ENCODE measurements around the gene OST4.
A peak's percentile ranks its signal among the peaks of the same experiment; 100 is the strongest.
"Not testable (repeated sequence)": the region's sequence is repeated elsewhere in the genome, so short reads cannot be mapped to it uniquely, and the experiment has no call there.

OST4 gene

GRCh38 chr2:27078267-27079194 is 7.1 kb upstream of the OST4 start, which contains the start of gene EMILIN1:
Gene EMILIN1 (plus strand): TSS chr2:27078615. CDS start chr2:27079066, 451 bp downstream.
- no peak for DNase-seq

- DNase-seq, result no peak
Observed at GRCh38 chr2:27077231-27077630, 5.8 kb upstream of the OST4 start.

GRCh38 chr2:27076323-27076722 is 4.9 kb upstream of the OST4 start:
- DNase-seq, result no peak

- not testable (repeated sequence) for DNase-seq
Observed at GRCh38 chr2:27075566-27075871, 4.1 kb upstream of the OST4 start.

GRCh38 chr2:27074738-27075565 is 3.5 kb upstream of the OST4 start:
- DNase-seq, result peak; percentile 55 to 56

DNA sequence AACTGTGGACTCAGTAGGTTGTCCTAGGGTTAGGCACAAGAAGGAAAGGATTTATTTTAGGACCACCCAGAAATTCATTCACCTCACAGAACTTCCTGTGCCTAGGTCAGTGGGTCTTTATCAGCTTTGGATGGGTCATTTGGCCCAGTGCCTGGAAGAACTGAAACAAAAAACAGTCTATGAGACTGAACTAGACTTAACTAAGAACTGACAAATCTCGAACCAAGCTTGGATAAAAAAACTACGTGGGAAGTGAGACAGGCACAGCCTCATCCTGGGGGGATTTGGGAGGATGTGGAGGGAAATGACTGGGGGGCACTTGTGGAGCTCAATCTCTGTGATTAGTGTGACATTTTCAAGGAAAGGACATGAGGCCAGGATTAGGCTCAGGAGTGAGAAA is 2.3 kb upstream of the OST4 start:
- no peak for DNase-seq

DNA sequence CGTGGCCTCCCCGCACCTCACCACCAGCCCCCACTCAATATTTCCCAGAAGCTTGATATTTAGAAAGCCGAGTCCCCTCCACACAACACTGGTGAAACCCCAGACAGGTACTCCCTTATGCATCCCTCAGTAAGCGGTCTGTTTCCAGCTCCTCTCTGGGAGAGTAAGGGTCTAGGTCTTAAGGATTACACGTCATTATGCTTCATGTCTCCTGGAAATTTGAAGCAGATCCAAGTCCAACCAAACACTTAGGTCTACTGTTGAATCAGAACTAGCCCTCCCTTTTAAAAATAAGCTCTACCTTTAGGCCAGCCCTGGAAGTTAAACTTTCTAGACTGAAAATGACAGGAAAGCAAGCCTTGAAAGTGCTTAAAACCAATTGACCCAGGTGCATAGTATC is 1.5 kb upstream of the OST4 start:
- DNase-seq, result no peak

DNA sequence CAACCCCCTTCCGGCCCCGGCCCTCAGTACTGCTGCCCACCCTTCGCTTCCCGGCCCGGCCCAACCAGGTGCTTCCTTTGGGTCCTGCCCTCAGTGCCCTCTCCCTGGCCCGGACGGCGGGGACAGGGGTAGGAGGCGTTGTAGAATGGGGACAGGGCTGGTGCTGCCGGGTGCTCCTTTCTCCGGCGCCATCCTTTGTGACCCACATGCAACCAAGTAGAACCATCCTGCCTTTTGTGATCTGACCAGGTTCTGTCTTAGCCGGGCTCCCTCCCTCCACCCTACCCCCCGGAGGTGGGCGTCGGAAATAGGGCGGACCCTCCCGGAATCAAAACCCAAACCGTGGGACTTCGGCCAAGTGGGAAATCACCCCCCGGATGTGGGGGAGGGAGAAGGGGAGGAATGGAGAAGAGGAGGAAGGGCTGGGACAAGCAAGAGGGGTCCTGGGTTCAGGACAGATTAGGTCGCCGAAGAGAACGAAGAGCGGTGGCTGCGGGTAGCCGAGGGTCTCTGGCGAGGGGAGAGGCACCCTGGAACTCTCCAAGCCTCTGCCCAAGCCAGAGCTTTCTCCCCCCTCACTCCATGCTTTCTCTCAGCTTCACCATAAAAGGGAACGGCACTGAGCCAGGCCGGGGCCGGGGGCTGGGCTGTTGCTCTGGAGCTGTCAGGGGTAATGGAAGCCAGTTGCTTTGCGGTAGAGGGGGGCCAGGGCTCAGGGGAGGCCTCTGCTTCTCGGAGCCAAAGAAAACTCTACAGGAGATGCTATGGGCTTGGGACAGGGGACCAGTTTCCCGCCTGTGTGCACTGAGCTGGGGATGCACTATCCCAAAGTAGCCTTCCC is 756 bp upstream of the OST4 start:
- peak in 1 of 2 donors; percentile 34 for DNase-seq

- DNase-seq, result no peak
Observed at GRCh38 chr2:27070653-27071276, 689 bp downstream of the OST4 start.

DNA sequence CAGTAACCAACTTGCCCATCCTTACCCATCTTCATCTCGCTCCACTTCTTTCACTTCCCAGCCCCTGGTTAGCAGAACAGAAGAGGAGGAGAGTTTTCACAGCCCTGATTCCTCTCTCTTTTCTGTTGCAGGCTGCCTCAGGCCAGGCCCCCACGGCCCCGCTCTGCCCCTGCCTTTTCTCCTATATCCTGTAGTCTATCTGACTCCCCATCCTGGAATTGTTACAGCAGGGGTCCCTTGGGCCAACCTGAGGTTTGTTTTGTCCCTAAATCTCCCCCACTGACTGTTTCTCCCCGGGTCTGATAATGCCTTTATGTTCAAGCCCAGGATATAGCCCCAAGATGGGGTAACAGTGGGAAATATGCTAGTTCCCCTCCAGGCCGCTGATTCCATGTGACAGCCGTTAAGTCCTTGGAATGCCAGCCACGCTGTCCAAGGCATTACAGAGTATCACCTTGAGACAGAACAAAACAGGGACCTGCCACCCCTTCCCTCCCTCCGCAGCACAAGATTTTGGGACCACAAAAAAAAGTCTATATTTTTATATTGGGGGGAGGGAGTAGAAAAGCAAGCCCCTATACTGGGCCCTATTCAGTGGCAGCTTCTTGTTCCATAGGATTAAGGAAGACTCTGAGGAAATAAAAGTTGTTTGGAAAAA is 1.4 kb downstream of the OST4 start:
- no peak for DNase-seq

DNA sequence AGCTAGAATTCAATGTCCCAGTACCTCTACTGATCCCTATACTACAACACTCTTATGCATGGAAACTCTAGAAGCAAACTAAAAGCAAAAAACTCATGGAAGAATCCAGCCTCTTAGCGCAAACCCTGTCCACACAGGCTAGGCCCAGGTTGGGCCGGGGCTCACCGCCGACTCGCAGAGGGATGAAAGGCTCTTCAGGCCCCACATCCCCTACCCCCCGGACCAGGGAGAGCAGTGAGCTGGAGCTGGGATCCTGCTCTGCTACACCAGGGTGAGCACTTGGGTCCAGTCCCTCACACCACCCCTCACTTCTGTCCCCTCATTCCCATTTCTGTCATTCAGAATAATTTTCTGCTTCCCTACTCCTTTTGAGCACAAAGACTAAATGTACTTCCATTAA is 2.0 kb downstream of the OST4 start:
- DNase-seq, result no peak

- no peak for DNase-seq
Observed at GRCh38 chr2:27067385-27067784, 4.1 kb downstream of the OST4 start.

DNA sequence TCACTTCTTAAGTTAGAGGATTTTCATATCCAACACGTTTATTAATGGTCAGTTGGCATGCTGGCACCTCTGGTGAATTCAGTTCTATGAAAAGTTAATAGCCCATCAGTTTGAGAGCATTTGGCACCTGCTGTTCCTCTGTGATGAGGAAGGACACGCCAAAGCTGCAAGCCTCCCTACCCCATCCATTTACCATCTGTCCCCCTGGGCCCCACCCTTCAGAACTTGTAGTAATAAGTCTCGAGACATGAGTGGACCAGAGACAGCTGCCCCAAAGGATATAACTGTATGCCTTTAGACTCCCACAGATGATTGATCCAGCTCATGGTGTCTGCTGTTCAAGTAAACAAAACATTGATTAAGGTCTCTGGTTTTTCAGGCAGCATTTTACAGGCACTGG is 6.3 kb downstream of the OST4 start:
- DNase-seq, result no peak

DNA sequence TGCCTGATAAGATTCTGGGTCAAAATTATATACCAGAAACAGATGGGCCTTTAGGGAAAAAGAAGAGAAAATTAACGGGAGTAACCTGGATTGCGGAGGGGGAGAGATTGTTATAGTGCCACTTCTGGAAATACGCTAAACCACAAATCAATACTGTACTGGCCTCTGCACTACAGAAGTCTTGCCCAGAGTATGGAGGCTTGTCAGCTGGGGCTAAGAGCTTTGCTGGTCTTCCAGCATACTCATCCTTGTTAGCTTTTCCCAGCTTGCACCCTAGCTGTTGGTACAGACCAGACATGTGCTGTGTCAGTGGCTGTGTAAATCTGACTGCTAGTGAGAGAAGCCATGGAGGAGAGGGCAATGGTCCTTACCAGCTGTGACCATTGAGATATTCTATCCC is 11.1 kb downstream of the OST4 start:
- DNase-seq, result no peak

- DNase-seq, result no peak
Observed at GRCh38 chr2:27059141-27059820, 12.2 kb downstream of the OST4 start.

- DNase-seq, result no peak
Observed at GRCh38 chr2:27058210-27058609, 13.2 kb downstream of the OST4 start.

- DNase-seq, result no peak
Observed at GRCh38 chr2:27057184-27057583, 14.3 kb downstream of the OST4 start.

DNA sequence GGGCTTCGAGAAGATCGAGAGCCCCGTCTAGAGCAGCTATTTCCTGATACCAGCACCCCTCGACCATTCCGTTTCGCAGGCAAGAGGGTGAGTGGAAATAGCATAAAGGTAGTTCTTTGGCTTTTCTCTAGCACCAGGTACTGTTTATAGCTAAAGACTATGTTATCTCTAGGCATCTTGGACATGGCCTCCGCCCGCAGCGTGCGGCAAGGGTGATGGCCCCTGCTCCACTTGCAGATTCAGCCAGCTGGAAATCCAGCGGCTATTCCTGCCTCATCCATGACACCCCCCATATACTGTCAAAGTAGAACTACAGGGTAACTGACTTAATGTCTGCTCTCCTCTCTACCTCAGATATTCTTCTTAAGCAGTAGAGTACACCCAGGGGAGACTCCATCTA is 16.7 kb downstream of the OST4 start:
- no peak for DNase-seq

DNA sequence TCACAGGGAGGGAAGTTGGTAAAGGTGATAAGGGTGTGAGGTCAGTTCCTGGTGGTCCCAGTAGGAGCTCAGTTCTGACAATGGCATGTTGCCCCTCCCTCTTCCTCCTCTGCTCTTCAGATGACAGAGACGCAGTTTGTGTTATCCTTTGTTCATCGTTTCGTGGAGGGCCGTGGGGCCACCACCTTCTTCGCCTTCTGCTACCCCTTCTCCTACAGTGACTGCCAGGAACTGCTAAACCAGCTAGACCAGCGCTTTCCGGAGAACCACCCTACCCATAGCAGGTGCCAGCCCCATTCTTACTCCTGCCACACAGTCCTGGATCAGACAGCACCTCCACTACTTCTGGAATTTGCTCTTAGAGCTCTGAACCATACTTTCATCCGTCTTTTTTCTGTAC is 17.7 kb downstream of the OST4 start:
- DNase-seq, result no peak

GRCh38 chr2:27053321-27053720 is 18.1 kb downstream of the OST4 start:
- DNase-seq, result no peak

GRCh38 chr2:27051902-27052645 is 19.4 kb downstream of the OST4 start:
- no peak for DNase-seq
